ENCODE measurements around the gene BBC3.
A peak's percentile ranks its signal among the peaks of the same experiment; 100 is the strongest.

The BBC3 gene

DNA sequence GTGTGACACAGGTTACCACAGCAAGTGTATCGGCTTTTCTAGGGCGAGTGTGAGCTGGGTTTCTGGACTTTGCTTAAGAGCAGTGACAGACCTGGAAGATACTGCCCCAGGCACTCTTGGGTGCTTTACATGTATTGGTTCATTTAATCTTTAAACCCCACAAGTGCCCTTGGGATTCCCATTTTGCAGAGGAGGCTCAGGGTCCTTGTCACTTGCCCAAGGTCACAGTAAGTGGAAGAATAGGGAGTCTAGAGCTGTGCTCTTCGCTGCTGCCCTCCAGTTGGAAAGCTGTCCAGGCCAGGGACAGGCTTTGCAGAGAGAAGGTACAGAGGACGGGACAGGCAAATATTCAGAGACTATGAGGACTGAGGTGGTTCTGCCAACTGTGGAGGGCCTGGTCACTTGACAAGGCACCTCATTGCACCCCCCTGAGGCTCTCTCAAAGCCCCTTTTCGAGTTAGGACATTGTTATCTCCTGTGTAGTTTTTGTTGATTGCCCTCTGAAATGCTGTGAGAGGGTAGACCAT, 42.4 kb downstream of the BBC3 start:
- no peak for DNase-seq

DNA sequence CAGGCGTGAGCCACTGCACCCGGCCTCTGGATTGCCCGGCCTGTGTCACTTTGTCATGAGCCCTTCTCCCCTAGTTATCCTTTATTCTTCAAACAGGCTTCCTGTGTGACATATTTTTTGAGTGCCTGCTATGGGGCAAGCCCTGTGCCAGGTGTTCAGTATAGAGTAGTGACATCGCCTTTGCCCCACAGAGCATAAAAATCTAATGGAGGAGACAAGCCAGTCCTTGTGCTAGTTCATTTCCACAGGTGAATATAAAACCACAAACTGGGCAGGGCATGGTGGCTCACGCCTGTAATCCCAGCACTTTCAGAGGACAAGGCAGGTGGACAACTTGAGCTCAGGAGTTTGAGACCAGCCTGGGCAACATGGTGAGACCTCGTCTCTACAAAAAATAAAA, 43.2 kb downstream of the BBC3 start:
- peak in 1 of 2 donors; percentile 15 for DNase-seq

DNA sequence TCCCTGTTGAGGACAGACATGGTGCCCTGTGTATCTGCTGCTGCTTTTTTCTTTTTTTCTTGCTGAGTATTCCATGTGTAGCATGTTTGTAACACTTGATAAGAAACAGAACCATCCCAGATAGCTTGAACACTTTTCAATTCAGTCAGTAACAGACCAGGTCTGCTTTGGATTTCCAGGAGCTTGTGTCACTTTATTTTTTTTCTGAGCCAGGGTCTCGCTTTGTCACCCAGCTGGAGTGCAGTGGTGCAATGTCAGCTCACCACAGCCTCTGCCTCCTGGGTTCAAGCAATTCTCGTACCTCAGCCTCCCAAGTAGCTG, 43.7 kb downstream of the BBC3 start:
- DNase-seq = no peak

DNA sequence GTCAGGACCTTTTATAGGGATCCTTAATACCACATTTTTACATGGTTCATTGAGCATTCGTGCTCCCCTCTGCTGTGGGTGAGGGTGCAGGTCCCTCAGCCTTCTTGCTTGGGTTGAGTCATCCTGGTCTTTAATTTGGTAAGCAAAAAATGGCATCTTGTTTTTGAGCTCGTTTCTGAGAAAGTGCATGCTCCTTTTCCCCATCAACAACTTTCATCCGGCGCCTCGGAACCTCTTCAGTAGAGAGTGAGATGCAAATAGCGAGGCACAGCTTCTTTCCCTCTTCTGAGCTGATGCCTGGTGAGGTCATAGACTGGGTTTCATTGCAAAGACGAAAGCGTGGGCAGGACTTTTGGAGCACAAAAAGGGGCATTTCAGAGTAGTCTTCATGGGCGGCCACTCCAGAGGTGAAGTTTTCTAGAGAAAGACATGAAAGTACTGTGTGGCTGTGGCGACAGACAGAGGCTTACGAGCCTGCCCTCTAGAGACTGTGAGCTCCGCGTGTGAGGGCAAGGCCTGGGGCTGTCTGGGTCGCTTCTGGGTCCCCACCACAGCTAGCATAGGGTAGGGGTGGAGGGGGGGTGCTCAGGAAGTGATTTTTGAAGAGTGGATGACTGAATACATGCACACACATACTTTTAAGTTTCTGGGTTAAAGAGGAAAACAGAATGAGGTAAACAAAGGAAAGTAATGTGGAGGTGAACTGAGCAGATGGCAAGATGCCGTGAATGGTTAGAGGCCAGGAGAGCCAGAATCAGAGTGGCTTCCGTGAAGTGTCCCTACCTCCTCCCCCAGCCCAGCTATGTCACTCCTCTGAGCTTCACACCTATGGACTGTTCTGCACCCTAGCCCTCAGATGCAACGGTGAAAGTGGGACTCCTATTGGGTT, 44.3 kb downstream of the BBC3 start:
- DNase-seq = peak; percentile 79

DNA sequence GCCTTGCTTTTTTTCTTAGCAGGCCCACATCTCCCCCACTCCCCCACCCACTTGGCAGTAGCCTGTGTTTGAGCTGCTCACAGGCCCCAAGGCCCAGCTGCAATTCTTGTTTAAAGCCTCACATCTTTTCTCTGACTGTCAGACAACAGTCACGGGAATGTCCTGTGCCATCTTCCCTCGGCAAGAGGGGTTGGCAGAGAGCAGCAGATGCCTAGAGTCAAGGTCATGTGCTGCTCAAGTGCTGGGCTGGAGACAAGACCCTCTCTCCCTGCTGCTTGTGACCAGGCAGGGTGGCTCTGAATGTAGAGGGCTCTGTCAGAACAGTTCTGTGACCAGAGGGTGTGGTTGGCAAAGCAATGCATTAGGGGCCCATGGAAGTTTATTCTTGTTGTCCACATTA, 47.4 kb downstream of the BBC3 start:
- DNase-seq = no peak

DNA sequence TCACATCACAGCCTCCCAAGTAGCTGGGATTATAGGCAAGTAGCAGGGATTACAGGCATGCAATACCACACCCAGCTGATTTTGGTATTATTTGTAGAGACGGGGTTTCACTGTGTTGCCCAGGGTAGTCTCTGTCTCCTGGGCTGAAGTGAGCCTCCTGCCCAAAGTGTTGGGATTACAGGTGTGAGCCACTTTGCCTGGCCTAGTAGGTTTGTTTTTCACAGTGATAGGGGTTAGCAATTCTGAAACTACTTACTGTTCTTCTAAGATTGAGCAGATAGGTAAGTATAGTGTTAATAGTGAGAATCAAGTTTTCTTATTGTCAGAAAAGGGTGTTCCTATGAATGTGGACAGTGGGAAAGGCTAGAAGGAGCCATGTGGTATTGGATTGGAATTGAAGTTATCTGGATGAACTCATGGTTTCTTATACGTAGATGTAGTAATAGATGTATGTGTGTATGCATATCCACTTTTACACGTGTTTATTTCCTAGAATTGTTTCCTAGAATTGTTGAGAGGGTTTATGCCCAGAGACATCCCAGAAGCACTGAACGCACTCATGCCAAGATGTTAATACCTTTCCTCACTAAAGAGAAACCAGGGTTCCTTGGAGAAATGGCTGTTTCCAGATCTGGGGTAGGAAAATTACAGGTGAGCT, 51.2 kb downstream of the BBC3 start:
- DNase-seq = no peak

DNA sequence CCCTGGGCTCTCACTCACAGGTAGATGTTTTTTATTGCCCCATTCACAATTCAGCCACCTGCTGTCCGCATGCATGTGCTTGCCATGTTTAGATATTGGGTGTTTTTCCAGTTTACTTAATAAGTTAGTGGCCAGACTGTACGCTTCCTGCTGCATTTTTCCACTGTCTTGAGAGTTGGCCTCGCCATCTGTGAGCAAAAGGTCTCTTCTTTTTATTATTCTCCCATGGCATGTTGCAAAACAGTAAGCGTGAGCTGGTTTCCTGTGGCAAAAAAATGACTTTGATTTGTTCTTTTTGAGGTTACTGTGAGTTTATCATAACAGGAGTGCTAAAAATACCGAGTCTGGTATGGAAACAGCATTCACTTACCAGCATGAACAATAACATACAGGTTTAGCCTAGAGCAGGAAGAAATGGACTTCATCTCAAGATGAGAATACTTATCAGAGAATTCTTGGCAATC, 54.3 kb downstream of the BBC3 start:
- peak in 1 of 2 donors; percentile 61 for DNase-seq

DNA sequence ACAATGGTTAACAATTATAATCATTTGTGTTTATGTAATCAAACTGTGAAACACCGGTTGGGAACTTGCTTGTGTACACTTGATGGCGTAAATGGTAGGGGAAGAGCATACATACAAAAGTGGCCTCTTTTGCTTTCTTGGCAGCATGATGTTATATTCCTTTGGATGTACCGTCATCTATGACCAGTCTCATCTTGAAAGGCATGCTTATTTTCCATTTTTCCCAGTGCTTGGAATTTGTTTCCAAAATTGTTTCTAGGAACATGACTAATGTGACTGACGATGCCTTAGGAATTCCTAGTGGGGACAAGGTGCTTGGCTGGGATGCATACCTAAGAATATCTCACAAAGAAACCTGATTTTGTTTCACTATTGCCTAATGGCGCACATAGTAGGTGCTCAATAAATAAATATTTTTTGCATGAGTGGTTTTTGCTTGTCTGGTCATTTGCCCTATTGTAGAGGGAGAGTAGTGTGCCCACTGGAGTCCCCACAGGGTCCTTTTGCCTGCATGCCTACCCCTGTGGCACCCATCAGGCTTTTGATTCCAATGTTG, 54.9 kb downstream of the BBC3 start:
- no peak for DNase-seq

DNA sequence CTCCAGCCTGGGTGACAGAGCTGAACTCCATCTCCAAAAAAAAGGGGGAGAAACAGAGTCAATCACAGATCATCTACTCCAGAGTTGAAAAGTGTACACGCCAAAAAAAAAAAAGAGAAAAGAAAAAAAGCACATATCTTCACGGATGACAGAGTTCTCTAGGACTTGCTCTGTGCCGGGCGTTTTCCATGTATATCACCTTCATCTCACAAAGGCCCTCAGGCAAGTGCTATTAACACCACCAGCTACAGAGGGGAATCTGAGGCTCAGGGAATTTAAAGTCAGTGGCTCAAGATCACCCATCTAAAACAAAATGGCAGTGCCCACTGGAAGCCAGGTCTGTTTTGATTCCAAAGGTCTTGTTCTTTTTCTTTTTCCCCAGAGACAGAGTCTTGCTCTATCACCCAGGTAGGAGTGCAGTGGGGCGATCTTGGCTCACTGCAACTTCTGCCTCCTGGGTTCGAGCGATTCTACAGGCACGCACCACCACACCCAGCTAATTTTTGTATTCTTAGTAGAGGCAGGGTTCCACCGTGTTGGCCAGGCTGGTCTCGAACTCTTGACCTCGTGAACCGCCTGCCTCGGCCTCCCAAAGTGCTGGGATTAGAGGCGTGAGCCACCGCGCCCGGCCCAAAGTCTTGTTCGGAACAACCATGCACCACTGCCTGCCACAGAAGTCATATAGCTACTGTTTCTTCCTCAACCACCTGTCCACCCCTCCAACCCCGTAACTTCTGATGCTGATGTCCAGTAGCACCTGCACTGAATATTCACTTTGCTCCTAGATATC, 58.1 kb downstream of the BBC3 start:
- no peak for DNase-seq
